C4-2B (cell line): ENCODE results near the gene EZH1.

Experiments
- ZFX ChIP-seq: fragments of 450-650 bp; IDR thresholded peaks from 2 replicates; pipeline ENCODE4 v1.6.1; 2017
- TF ChIP-seq, protein P1 (sequence below): fragments of 450-650 bp; conservative IDR thresholded peaks from 2 replicates; pipeline ENCODE4 v1.5.1; 2017; ENCODE audit warnings: mild to moderate bottlenecking

DNA sequence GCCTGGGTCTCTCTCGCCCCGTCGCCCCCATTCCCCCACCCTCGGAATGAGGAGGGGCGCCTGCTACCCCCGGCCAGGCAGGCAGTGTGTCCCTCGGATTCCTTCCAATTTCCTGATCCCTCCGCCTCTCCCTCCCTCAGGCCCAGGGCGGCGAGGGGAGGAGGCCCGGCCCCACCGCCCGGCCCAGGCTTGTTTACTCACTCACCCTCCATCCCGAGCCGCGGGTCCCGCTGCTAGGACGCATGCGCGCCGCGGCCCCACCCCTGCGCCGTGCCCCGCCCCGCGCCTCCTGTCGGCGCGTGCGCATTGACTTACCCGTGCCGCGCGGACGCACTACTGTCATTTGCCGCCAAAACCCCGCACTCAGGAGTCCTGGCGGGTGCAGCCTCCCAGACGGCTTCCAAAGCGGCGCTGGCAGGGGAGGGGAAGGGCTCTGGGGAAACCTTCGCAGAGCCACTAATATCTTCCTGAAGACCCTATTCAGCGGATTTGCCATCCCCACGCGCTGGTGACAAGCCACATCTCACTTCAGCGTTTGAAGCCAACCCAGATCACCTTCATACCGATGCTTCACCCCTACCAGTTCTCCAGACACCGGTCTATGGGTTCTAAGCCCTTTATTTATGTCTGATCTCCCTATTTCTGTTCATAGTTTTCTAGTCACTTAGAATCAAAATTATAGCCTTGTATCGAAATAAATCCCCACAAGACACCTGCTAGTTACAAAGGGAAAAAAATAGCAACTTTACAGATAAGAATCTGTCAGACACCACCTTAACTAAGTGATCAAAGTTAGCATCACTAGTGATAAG lies at the start of gene EZH1:
- TF ChIP-seq, protein P1, sequence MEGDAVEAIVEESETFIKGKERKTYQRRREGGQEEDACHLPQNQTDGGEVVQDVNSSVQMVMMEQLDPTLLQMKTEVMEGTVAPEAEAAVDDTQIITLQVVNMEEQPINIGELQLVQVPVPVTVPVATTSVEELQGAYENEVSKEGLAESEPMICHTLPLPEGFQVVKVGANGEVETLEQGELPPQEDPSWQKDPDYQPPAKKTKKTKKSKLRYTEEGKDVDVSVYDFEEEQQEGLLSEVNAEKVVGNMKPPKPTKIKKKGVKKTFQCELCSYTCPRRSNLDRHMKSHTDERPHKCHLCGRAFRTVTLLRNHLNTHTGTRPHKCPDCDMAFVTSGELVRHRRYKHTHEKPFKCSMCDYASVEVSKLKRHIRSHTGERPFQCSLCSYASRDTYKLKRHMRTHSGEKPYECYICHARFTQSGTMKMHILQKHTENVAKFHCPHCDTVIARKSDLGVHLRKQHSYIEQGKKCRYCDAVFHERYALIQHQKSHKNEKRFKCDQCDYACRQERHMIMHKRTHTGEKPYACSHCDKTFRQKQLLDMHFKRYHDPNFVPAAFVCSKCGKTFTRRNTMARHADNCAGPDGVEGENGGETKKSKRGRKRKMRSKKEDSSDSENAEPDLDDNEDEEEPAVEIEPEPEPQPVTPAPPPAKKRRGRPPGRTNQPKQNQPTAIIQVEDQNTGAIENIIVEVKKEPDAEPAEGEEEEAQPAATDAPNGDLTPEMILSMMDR: no peak
- peak; percentile 47; the same call in 1 of the 2 replicates for TF ChIP-seq ZFX
